A673 (cell line): ENCODE data around the gene NT5C3B.

Source experiments
- EZH2 ChIP-seq: fragments of 200-600 bp; sonication (generic); IDR thresholded peaks from 2 replicates; pipeline ENCODE4 v1.6.1; 2017; ENCODE audit warnings: borderline replicate concordance, low read depth, mild to moderate bottlenecking, mixed read lengths, antibody characterized with exemption, low read length; ENCODE audit not compliant: poor library complexity, severe bottlenecking
- TF ChIP-seq, protein P1 (sequence below): fragments of 300-800, 200-600 bp; sonication (generic); conservative IDR thresholded peaks from 2 replicates; pipeline ENCODE4 v1.5.1; 2017; ENCODE audit warnings: low read depth, mild to moderate bottlenecking, antibody characterized with exemption, low read length, moderate library complexity, mixed read lengths

DNA sequence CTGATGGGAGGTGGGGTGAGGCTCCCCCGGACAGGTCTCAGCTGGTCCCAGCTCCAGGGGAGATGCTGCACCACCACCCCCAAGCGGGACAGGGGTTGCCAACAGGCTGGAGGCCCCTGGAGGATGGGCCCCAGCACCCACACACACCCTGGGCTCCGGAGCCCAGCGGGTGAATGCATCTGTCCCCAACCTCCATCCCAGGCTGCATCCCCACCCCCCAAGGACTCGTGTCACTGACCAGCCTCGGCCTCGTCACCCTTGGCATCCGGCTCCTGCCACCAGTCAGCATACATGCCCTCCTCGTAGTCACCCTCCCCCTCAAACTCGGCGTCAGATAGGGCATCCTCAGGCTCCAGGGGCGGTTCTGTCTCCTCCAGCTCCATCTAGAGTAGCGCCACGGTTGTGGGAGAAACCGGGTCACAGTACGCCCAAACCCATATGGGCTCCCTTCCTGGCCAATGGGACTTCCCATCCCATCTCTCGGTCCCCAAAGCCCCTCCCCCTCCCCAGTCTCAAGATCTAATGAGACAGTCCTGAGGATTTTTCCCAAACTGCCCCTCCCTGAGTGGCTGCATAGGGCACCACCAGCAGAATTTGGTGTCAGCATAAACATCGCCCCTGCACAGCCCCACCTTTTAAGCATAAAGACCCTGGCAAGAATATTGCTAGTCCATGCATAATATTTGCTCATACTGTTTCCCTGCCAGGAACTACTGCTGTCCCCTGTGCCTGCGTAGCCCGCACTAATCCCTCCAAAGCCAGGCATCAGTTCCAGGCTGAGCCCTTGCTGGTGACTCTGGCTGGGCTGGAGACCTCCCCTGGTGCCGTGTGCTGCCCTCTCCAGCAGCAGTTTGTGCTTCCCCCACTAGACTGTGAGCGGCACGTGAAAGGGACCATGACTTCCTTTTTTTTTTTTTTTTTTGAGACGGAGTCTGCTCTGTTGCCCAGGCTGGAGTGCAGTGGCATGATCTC is 32.7 kb downstream of the NT5C3B start:
- TF ChIP-seq, protein P1, sequence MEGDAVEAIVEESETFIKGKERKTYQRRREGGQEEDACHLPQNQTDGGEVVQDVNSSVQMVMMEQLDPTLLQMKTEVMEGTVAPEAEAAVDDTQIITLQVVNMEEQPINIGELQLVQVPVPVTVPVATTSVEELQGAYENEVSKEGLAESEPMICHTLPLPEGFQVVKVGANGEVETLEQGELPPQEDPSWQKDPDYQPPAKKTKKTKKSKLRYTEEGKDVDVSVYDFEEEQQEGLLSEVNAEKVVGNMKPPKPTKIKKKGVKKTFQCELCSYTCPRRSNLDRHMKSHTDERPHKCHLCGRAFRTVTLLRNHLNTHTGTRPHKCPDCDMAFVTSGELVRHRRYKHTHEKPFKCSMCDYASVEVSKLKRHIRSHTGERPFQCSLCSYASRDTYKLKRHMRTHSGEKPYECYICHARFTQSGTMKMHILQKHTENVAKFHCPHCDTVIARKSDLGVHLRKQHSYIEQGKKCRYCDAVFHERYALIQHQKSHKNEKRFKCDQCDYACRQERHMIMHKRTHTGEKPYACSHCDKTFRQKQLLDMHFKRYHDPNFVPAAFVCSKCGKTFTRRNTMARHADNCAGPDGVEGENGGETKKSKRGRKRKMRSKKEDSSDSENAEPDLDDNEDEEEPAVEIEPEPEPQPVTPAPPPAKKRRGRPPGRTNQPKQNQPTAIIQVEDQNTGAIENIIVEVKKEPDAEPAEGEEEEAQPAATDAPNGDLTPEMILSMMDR: no peak
- no peak for TF ChIP-seq EZH2
